K562 (cell line): ENCODE measurements around the gene PITPNM3. TPM values are rescaled to one million over a fixed set of nuclear protein-coding genes. Genes with fewer than 3 reads are reported as not detected.

Experiments
- C11orf30 ChIP-seq: fragments of 450-650 bp; IDR thresholded peaks from 2 replicates; pipeline ENCODE4 v1.6.1; 2016; ENCODE audit warnings: low read depth, mild to moderate bottlenecking
- CCAR2 ChIP-seq: fragments of 200-400 bp; formaldehyde crosslinking; IDR thresholded peaks from 2 replicates; pipeline ENCODE4 v1.6.1; 2017; ENCODE audit warnings: mild to moderate bottlenecking, low read depth, low read length
- EZH2 ChIP-seq: IDR thresholded peaks from 2 replicates; pipeline ENCODE4 v1.6.1; 2012; ENCODE audit warnings: low read depth, mild to moderate bottlenecking, inconsistent platforms, low read length, borderline replicate concordance
- FOS ChIP-seq: IDR thresholded peaks from 3 replicates; pipeline ENCODE4 v1.6.1; 2011; ENCODE audit not compliant: insufficient read length; ENCODE audit errors: extremely low read depth
- MTA2 ChIP-seq: fragments of 450-650 bp; IDR thresholded peaks from 2 replicates; pipeline ENCODE4 v1.6.1; 2016; ENCODE audit warnings: low read depth
- SAP30 ChIP-seq: fragments of 200-600 bp; sonication (generic); IDR thresholded peaks from 2 replicates; pipeline ENCODE4 v1.6.1; 2012; ENCODE audit warnings: borderline replicate concordance, low read depth, mild to moderate bottlenecking, moderate library complexity, low read length, control low read depth, inconsistent platforms; ENCODE audit not compliant: insufficient read depth, poor library complexity, severe bottlenecking
- SFPQ ChIP-seq: fragments of 200-400 bp; formaldehyde crosslinking; IDR thresholded peaks from 2 replicates; pipeline ENCODE4 v1.6.1; 2017; ENCODE audit warnings: mild to moderate bottlenecking, low read depth, low read length, moderate library complexity
- STAG1 ChIP-seq: sonication (generic); formaldehyde crosslinking; IDR thresholded peaks from 2 replicates; pipeline ENCODE4 v1.5.0; 2020; ENCODE audit warnings: missing genetic modification reagents, borderline replicate concordance
- TAF7 ChIP-seq: fragments of 450-650 bp; IDR thresholded peaks from 2 replicates; pipeline ENCODE4 v1.6.1; 2016; ENCODE audit warnings: missing genetic modification characterization, missing compliant biosample characterization
- TAL1 ChIP-seq: fragments of 450-650 bp; IDR thresholded peaks from 2 replicates; pipeline ENCODE4 v1.6.1; 2016; ENCODE audit warnings: mild to moderate bottlenecking
- THRAP3 ChIP-seq: fragments of 450-650 bp; IDR thresholded peaks from 2 replicates; pipeline ENCODE4 v1.6.1; 2016; ENCODE audit warnings: mild to moderate bottlenecking, inconsistent platforms, borderline replicate concordance
- ZBTB17 ChIP-seq: fragments of 450-650 bp; formaldehyde crosslinking; IDR thresholded peaks from 2 replicates; pipeline ENCODE4 v1.4.0; 2020; ENCODE audit warnings: mild to moderate bottlenecking
- ZNF507 ChIP-seq: conservative IDR thresholded peaks from 2 replicates; pipeline ENCODE4 v1.6.1; 2017; ENCODE audit warnings: missing genetic modification characterization, missing compliant biosample characterization
- ZNF609 ChIP-seq: sonication (generic); formaldehyde crosslinking; IDR thresholded peaks from 2 replicates; pipeline ENCODE4 v1.8.1; 2023; ENCODE audit warnings: missing genetic modification reagents, mild to moderate bottlenecking, borderline replicate concordance
- polyA plus RNA-seq, 8 experiments: library from polyadenylated mRNA; depleted of rRNA in 4 of 8; stranded (reverse) in 5 of 8; unstranded in 3 of 8; fragments of >200 nt; fragmentation: Nextera tagmentation in 2 of 8; fragmentation: Illumina TruSeq in 1 of 8; extraction: Ambion mirVana in 2 of 8; extraction: Trizol in 1 of 8; gene quantifications; 2 replicates each; pipeline versions ENCODE4 v1.2.1 to v1.2.3, GENCODE V29; 2011 to 2014; ENCODE audit warnings: inconsistent platforms in 1 of 8, missing spikeins in 1 of 8
- total RNA-seq, 7 experiments: library from RNA; depleted of rRNA in 6 of 7; stranded (reverse); fragments of >200 nt in 6 of 7; fragmentation: Illumina TruSeq in 2 of 7; extraction: Trizol in 2 of 7; gene quantifications; 2 replicates each; pipeline versions ENCODE4 v1.2.1 to v1.2.3, GENCODE V29; 2011 to 2021; ENCODE audit warnings: low replicate concordance in 1 of 7
- TF ChIP-seq, protein P1 (sequence below): sonication (generic); formaldehyde crosslinking; IDR thresholded peaks from 2 replicates; pipeline ENCODE4 v1.8.1; 2023; ENCODE audit warnings: mild to moderate bottlenecking, missing genetic modification reagents
- TF ChIP-seq, protein P2 (sequence below), 2 experiments: fragments of 450-650 bp; IDR thresholded peaks; 2 replicates each; pipeline ENCODE4 v1.6.1; 2016

Gene PITPNM3
- total and polyA plus RNA-seq, 9 of the 15 experiments (the other 6 are each of a cell fraction or from before 2014, with no cell fraction given) = 0.14 to 0.38 (median 0.22) TPM; not detected in 2

DNA sequence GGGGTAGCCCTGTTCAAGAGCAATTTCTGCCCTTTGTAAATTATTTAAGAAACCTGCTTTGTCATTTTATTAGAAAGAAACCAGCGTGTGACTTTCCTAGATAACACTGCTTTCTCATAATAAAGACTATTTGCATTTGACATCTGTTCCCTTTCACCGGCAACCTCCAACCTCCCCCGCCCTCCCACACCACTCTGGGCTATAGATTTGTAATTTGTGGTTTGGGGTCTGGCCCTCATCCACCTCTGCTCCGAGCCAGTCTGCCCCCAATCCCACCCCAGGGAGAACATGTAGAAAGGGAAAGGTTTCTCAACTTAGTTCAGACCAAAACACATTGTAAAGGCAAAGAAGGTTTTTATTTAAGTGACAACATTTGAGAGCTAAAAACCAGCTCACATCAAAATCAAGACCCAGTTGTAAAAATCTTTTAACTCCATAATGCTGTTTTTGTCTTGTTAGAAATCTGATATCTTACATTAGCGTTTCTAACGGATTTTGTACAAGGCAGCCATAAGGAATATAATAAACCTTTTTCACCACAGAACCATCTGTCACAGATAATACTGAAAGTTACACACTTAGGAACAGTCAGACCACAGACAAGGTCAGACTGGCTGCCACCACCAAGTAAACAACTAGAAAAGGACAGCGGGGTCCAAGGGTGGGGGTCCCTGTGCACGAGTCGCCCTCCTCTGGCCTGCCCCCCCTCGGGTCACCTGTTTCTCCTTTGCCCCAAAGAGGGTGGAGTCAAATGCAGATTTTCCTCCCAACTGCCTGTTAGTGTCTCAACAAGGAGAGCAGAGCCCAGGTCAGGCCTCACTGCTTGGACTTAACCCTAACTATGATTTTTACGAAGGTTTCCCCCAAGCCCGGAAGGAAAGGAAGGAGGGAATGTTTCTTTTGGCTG, 105.2 kb downstream of the PITPNM3 start (continued):
- no peak for TF ChIP-seq ZBTB17 (CRISPR knock-in tag)
- no peak for TF ChIP-seq CCAR2
- no peak for TF ChIP-seq THRAP3
- TF ChIP-seq ZNF609 (CRISPR knock-in tag) = no peak
- no peak for TF ChIP-seq ZNF507 (tag)
- no peak for TF ChIP-seq SAP30
- no peak for TF ChIP-seq EZH2
- peak; percentile 73 for TF ChIP-seq TAL1
- TF ChIP-seq SFPQ = no peak
- TF ChIP-seq C11orf30 = no peak
- no peak for TF ChIP-seq FOS
- no peak; the same call in 1 of the 2 replicates for TF ChIP-seq MTA2
- TF ChIP-seq, protein P1, sequence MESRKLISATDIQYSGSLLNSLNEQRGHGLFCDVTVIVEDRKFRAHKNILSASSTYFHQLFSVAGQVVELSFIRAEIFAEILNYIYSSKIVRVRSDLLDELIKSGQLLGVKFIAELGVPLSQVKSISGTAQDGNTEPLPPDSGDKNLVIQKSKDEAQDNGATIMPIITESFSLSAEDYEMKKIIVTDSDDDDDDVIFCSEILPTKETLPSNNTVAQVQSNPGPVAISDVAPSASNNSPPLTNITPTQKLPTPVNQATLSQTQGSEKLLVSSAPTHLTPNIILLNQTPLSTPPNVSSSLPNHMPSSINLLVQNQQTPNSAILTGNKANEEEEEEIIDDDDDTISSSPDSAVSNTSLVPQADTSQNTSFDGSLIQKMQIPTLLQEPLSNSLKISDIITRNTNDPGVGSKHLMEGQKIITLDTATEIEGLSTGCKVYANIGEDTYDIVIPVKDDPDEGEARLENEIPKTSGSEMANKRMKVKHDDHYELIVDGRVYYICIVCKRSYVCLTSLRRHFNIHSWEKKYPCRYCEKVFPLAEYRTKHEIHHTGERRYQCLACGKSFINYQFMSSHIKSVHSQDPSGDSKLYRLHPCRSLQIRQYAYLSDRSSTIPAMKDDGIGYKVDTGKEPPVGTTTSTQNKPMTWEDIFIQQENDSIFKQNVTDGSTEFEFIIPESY (CRISPR knock-in tag) = no peak
- TF ChIP-seq STAG1 = no peak
- TF ChIP-seq, protein P2, sequence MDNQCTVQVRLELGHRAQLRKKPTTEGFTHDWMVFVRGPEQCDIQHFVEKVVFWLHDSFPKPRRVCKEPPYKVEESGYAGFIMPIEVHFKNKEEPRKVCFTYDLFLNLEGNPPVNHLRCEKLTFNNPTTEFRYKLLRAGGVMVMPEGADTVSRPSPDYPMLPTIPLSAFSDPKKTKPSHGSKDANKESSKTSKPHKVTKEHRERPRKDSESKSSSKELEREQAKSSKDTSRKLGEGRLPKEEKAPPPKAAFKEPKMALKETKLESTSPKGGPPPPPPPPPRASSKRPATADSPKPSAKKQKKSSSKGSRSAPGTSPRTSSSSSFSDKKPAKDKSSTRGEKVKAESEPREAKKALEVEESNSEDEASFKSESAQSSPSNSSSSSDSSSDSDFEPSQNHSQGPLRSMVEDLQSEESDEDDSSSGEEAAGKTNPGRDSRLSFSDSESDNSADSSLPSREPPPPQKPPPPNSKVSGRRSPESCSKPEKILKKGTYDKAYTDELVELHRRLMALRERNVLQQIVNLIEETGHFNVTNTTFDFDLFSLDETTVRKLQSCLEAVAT (IDR thresholded peaks at IDR 0.05) = 0 out of 4 replicates have a peak, but pooled peaks of 1 of the 2 experiments have one; percentile 35
- no peak for TF ChIP-seq TAF7 (tag)
